NCI-H2196 treated with DMSO at 0.1 percent for 48 hours (cell line): Measurements from ENCODE around the gene ZNF341.
"Not testable (repeated sequence)": the region's sequence is repeated elsewhere in the genome, so short reads cannot be mapped to it uniquely, and the experiment has no call there.

Source experiments
- DNase-seq: peaks from one replicate; lab custom pipeline; 2025; ENCODE audit not compliant: unreplicated experiment; lab: John Stamatoyannopoulos, UW

The ZNF341 gene

GRCh38 chr20:33728463-33728862 is 3.3 kb upstream of the ZNF341 start:
- DNase-seq = no peak

DNA sequence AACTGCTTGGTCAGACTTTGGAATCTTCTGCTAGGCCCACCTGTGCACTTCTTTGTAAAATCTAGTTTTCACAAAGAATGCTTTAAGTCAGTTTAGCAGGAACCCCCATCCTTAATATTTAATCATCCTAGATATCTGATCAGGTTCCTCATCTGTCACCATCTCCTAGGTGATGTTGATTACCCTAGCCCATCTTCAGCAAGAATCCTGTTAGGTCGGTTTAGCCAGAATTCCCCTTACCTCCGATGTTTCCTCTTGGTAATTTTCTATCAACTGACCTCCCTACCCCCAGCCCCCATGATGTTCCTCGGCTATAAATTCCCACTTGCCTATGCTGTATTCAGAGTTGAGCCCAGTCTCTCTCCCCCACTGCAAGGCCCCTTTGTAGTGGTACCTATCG is 2.7 kb upstream of the ZNF341 start:
- no peak for DNase-seq

DNA sequence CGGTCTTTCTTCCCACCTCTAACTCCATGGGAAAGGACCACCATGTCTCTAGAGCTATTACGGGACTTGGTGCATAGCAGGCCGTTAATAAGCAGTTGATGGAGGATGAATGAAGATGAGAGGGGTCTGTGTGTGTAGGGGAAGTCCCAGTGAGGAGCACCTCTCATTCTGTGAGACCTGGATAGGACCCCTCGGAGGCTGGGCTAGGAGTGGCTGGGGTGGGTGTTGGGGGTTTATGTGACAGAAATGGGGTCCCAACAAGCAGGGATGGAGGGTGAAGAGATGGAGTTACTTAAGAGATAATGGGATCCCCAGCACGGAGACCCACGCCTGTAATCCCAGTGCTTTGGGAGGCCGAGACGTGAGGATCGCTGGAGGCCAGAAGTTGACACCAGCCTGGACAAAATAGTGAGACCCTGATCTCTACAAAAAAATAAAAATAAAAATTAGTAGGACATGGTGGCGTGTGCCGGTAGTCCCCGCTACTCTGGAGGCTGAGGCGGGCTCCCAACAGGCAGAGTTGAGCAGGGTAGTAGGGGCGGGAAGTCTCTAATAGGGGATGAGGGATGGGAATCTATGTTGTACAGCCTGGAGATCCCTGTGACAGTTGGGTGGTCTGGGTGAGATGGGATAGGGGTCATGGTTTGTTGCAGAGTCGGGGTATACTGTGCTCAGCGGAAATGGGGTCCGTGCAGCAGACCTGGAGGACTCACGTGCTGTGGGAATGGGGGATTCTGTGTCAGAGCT is 677 bp upstream of the ZNF341 start:
- DNase-seq = no peak

DNA sequence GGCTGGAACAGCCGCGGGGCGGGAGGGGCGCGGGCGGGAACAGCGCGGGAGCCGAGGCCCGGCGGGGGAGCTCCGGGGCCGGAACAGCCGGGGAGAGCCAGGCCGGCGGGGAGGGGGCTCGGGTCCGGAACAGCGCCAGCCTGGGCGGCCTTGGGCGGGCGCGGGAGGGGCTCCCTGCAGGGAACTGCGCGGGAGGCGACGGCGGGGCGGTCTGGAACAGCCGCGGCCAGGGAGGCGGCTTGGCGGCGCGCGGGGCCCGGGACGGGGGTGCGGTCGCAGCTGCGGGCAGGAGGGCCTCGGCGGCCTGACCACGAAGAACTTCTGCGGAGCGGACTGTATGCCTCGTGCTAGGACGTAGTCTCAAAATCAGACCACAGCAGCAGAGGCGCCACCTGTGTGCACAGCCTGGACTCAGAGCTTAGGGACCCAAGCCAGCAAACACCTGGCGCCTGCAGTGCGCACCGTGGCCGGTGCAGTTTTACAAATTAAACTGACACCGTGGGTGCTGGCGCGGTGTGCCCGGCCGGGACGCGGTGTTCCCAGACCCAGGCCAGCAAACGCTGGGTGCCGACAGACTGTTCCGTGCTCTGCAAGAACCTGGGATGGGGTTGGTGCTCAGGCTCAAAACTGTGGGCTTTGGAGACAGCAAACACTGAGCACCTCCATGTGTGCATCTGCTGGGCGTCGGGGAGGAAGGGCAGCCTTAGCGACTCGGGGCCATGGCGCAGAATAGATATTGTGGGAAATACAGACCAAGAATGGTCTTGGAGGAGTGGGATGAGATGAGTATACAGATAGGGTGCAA is 572 bp downstream of the ZNF341 start:
- peak; percentile 79 for DNase-seq

DNA sequence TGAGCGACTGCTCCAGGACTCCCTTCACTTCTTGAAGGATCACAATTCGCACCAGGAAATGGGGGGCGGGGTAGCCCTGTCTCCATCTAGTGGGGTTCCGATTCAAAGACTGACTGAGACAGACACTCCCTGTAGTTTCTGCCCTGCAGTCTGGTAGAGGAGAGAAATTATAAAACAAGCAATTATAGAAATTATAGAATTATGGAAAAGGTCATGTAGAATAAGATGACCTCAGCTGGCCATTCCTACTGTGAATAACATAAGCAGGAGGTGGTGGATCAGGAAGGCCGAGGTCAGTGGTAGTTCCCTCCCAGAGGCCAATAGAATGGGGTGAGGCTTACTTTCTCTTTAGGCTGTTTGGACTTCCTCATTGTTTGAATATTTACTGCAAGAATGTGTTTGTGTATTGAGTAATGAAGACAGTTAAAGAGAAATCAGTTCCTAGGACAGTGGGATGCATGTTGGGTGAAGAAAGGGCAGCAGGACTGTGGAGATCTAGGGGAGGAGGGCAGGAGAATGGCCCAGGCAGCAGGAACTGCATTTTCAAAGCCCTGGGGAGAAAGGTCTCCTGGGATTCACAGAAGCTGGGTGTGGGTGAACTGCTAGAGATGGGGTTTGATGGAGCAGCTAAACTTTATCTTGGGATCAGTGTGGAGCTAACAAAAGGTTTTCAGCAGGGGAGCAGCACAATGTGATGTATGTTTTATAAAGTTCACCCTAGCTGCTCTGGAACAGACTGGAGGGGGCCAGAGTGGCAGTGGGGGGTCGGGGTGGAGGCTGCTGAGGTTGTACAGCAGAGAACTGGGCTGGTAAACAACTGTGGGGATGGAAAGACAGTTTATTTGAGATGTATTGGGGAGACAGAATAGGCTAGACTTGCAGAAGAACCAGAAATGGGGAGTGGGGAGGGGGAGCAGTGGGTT is 2.1 kb downstream of the ZNF341 start:
- no peak for DNase-seq

DNA sequence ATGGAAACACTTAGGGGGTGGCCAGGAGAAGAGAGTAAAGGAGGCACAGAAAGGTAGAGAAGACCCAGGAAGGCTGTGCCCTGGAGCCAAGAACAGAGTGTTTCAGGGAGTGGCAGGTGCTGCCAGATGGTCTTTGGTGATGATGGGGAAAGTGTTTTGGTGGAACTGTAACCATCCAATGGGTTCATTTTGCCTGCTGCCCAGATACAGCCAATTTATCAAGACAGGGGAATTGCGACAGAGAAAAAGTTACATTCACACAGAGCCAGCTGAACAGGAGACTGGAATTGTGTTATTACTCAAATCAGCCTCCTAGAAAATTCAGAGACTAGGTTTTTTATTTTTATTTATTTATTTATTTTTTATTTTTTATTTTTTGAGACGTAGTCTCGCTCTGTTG is 5.2 kb downstream of the ZNF341 start:
- DNase-seq = no peak

DNA sequence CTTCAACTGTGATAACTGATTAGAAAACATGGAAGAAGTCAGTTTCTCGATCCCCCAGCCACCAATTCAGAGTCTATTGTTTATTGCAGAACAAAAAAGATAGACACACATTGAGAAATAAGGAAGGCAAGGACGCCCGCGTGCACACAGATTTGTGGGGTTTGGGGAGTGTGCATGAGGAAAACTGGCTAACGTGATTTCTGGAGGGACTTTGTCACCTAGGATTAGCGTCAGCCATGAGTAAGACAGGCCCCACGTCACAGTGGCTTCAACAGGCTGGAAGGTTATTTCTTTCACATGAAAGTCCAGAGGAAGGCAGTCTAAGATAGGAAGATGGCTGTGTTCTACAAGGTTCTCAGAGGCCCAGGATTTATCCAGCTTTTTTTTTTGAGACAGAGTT is 7.7 kb downstream of the ZNF341 start:
- DNase-seq = no peak

DNA sequence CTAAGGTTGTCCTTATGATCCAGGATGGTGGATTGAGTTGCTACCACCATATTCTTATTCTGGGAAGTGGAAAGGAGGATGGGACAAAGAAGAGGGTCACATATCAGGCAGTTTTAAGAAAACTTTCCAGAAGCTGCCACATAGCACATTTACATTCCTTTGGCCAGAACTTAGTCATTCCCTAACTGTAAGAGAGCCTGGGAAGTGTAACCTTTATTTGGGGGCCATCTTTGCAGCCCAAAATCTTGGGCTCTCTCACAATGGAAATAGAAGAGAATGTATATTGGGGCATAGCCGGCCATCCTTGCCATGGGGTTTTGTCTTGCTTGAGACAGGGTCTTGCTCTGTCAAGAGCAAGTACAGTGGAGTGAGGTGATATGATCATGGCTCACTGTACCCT is 8.4 kb downstream of the ZNF341 start:
- DNase-seq = no peak

DNA sequence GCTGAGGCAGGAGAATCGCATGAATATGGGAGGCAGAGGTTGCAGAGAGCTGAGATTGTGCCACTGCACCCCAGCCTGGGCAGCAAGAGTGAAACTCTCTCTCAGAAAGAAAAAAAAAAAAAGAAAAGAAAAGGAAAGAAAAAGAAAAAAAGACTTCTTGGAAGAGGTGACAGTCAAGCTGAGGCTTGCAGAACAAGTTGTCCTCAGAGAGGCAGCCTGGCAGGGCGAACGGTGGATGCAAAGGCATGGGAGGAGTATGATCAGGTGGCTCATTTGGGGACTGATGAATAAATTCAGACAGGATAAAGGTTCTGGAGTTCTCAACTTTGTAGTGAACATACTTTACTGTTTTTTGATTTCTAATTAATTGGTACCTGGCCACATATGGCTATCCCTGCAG is 12.4 kb downstream of the ZNF341 start:
- DNase-seq = no peak

DNA sequence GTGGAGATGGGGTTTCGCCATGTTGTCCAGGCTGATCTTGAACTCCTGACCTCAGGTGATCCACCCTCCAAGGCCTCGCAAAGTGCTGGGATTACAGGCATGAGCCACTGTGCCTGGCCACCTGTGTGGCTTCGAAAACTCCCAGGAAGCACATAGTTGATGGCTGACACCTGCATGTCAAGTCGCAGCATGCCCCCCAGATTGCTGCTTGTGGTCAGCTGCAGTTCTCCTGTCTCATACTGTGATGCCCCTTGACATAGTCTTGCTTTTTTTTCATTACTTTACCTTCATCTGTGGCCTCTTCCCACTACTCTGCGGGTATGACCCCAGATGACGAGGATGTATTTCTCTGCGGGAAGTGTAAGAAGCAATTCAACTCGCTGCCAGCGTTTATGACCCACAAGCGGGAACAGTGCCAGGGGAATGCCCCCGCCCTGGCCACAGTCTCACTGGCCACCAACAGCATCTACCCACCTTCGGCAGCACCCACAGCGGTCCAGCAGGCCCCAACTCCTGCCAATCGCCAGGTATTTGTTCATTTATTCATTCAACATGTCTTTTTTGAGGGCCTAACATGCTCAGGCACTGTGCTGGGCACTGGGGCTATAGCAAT is 13.1 kb downstream of the ZNF341 start:
- no peak for DNase-seq

DNA sequence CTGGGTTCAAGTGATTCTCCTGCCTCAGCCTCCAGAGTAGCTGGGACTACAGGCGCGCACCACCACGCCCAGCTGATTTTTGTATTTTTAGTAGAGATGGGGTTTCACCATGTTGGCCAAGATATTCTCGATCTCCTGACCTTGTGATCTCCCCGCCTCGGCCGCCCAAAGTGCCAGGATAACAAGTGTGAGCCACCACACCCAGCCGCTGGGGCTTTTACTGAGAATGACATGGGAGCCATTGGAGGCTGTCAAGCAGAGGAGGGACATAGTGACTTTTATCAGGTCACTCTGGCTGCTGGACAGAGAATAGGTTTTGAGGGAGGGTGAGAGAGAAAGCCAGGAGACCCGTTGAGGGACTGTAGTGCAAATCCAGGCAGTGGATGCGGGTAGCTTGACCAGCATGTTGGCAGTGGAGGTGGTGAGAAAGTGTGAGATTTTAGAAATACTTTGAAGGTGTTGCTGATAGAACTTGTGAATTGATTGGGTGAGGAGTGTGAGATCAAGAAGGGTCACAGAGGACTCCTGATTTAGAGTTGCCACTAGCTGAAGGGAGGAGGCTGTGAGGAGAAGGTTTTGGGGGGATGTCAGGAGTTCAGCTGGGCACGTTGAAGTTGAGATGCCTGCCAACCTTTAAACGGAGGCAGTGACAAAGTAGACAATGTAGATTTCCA is 14.7 kb downstream of the ZNF341 start:
- no peak for DNase-seq

- no peak for DNase-seq
Measured at GRCh38 chr20:33751775-33752174, 20.0 kb downstream of the ZNF341 start.

DNA sequence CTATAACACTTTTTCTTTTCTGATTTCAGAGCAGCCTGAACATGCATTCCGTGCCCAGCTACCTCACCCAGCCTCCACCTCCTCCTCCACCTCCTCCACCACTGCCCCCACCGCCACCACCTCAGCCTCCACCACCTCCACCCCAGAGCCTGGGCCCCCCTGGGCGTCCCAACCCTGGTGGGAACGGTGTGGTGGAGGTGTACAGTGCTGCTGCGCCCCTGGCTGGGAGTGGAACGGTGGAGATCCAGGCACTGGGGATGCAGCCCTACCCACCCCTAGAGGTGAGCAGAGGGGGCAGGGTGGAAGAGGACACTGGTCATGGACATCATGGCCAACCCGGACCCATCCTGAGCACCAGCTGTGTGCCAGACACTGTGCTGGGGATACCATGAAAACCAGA is 21.3 kb downstream of the ZNF341 start:
- no peak for DNase-seq

DNA sequence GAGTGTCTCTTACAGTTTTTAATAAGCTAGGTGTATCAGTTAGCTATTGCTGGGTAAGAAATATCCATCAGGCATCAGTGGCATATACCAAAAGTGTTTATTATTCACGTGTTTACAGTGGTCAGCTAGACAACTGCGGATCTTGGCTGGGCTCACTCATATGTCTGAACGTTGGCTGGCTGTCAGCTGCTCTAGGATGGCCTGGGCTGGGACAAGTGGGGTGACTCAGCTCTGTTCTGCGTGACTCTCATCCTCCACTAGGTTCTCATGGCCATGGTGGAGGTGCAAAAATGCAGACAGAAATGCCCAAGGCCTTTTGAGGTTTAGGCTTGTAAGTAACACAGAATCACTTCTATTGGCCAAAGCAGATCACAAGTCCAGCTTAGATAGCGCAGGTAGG is 22.0 kb downstream of the ZNF341 start:
- no peak for DNase-seq

DNA sequence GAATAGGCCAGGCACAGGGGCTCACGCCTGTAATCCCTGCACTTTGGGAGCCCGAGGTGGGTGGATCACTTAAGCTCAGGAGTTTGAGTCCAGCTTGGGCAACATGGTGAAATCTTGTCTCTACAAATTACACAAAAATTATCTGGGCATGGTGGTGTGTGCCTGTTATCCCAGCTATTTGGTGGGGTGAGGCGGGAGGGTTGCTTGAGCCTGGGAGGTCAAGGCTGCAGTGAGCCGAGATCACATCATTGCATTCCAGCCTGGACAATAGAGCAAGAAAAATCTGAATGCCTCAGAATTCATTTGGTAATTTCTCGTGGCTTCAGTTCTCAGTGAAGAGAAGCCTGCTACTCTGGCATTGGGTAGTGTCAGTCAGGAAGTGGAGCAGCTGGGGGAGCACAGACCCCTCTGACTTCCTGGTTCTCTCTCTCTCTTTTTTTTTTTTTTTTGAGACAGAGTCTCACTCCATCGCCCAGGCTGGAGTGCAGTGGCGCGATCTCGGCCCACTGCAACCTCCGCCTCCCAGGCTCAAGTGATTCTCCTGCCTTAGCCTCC is 24.2 kb downstream of the ZNF341 start:
- not testable (repeated sequence) for DNase-seq

DNA sequence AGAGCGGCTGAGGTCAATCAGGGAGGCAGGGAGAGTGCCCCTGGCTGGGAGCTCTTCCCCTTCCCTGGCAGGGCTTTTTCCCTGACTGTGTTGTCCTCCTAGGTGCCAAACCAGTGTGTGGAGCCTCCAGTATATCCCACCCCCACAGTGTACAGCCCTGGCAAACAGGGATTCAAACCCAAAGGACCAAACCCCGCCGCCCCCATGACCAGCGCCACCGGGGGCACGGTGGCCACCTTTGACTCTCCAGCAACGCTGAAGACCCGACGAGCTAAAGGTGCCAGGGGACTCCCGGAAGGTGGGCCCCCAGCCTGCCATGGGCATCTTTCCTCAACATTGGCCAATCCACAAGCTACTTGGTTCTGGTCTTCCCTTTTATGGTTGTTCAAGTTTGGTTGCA is 25.2 kb downstream of the ZNF341 start:
- DNase-seq = no peak

DNA sequence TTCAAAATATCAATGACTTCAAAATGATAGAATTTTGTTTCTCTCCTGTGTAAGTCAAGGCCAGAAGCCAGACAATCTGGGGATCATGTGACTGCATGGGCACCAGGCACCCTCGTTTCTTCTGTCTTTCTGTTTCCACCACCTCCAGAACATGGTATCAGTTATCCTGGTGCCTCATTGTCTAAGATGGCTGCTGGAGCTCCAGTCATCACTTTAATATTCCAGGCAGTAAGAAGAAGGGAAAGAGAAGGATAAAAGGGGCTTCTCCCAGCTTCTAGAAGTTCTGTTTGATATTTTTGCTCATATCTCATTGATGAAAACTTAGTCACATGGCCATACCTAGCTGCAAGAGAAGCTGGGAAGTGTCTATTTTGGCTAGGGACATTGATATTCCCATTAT is 25.7 kb downstream of the ZNF341 start:
- no peak for DNase-seq

- no peak for DNase-seq
Measured at GRCh38 chr20:33761698-33762250, 30.0 kb downstream of the ZNF341 start.

- DNase-seq = no peak
Measured at GRCh38 chr20:33765099-33765498, 33.3 kb downstream of the ZNF341 start.

- DNase-seq = no peak
Measured at GRCh38 chr20:33765592-33765991, 33.8 kb downstream of the ZNF341 start.
